Measurements from ENCODE around the gene CITED2.
"Not testable (repeated sequence)": the region's sequence is repeated elsewhere in the genome, so short reads cannot be mapped to it uniquely, and the experiment has no call there.

Gene CITED2

GRCh38 chr6:139374357-139375225 is at the start of gene CITED2:
Gene CITED2, minus strand, starts transcription at chr6:139374648. Its CDS starts 704 bp downstream, at chr6:139373944.
- peak; percentile 96 for DNase-seq

- no peak for DNase-seq
Observed at GRCh38 chr6:139423037-139423703, 48.7 kb upstream of the CITED2 start.

GRCh38 chr6:139422105-139423036 is 47.9 kb upstream of the CITED2 start:
- no peak for DNase-seq

GRCh38 chr6:139418481-139419132 is 44.2 kb upstream of the CITED2 start:
- no peak for DNase-seq

GRCh38 chr6:139416146-139416545 is 41.7 kb upstream of the CITED2 start:
- no peak for DNase-seq

- DNase-seq, result no peak
Observed at GRCh38 chr6:139415365-139415764, 40.9 kb upstream of the CITED2 start.

GRCh38 chr6:139412103-139412502 is 37.7 kb upstream of the CITED2 start:
- DNase-seq, result not testable (repeated sequence)

GRCh38 chr6:139409026-139409425 is 34.6 kb upstream of the CITED2 start:
- DNase-seq, result no peak

GRCh38 chr6:139407718-139408222 is 33.3 kb upstream of the CITED2 start:
- DNase-seq, result no peak

GRCh38 chr6:139406577-139407343 is 32.3 kb upstream of the CITED2 start:
- no peak for DNase-seq

GRCh38 chr6:139402876-139403386 is 28.5 kb upstream of the CITED2 start:
- DNase-seq, result no peak

GRCh38 chr6:139398658-139399057 is 24.2 kb upstream of the CITED2 start:
- DNase-seq, result no peak

GRCh38 chr6:139395891-139396301 is 21.4 kb upstream of the CITED2 start:
- DNase-seq, result no peak

- no peak for DNase-seq
Observed at GRCh38 chr6:139395371-139395770, 20.9 kb upstream of the CITED2 start.

GRCh38 chr6:139394027-139394649 is 19.7 kb upstream of the CITED2 start:
- DNase-seq, result no peak

- no peak for DNase-seq
Observed at GRCh38 chr6:139392794-139393193, 18.3 kb upstream of the CITED2 start.

- no peak for DNase-seq
Observed at GRCh38 chr6:139391709-139392108, 17.3 kb upstream of the CITED2 start.

GRCh38 chr6:139390447-139390846 is 16.0 kb upstream of the CITED2 start:
- DNase-seq, result no peak

- no peak for DNase-seq
Observed at GRCh38 chr6:139388384-139388783, 13.9 kb upstream of the CITED2 start.

- no peak for DNase-seq
Observed at GRCh38 chr6:139386404-139386803, 12.0 kb upstream of the CITED2 start.

Data from activated CD4-positive, alpha-beta T cell treated with anti-CD3 and anti-CD28 coated beads, Interleukin-2, amount 50 U/mL, for 16 hours (primary cell).